NCI-H2196 (cell line): ENCODE data around the gene ARMC2.
"Not testable (repeated sequence)": the region's sequence is repeated elsewhere in the genome, so short reads cannot be mapped to it uniquely, and the experiment has no call there.

Source experiments
- DNase-seq: peaks from one replicate; lab custom pipeline; 2025; ENCODE audit not compliant: unreplicated experiment; lab: John Stamatoyannopoulos, UW

ARMC2 gene

GRCh38 chr6:108831104-108831503 is 17.1 kb upstream of the ARMC2 start:
- no peak for DNase-seq

- DNase-seq, result no peak
Observed at GRCh38 chr6:108832738-108833137, 15.5 kb upstream of the ARMC2 start.

DNA sequence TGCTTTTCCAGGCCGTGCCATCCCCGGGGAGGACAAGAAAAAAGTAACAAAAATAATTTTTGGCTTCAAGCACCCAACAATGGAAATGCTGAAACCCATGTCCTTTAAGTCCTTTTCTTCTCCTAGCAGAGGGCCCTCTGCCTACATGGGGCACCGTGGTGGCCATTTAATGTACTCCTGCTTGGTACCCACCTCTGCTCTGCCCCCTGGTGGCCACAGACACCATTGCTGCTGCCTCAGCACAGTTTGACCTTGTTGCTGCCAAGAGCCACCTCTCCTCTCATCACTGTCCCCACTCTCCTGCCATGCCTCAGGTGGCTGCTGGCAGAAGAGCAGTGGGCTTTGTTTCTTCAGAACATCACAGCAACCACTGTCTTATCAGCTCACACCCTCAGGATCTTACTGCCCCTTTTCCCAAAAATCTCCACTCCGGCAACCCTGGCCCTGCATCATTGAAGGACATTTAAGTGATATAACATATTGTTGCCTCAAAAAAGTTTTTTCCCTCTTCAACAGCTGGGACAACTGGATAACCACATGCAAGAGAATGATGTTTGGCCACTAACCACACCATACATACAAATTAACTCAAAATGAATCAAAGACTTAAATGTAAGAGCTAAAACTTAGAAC is 12.9 kb upstream of the ARMC2 start:
- DNase-seq, result peak; percentile 75

DNA sequence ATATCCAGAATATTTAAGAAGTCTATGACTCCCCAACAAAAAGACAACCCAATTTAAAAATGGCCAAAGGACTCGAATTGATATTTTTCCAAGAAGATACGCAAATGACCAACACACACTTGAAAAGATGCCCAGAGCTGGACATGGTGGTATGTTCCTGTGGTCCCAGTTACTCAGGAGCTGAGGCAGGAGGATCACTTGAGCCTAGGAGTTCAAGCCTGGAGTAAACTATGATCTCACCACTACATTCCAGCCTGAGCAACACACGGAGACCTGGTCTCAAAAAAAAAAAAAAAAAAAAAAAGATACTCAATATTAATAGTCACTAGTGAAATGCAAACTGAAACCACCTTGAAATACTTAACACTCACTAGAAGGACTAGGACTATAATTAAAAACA is 12.2 kb upstream of the ARMC2 start:
- no peak for DNase-seq

DNA sequence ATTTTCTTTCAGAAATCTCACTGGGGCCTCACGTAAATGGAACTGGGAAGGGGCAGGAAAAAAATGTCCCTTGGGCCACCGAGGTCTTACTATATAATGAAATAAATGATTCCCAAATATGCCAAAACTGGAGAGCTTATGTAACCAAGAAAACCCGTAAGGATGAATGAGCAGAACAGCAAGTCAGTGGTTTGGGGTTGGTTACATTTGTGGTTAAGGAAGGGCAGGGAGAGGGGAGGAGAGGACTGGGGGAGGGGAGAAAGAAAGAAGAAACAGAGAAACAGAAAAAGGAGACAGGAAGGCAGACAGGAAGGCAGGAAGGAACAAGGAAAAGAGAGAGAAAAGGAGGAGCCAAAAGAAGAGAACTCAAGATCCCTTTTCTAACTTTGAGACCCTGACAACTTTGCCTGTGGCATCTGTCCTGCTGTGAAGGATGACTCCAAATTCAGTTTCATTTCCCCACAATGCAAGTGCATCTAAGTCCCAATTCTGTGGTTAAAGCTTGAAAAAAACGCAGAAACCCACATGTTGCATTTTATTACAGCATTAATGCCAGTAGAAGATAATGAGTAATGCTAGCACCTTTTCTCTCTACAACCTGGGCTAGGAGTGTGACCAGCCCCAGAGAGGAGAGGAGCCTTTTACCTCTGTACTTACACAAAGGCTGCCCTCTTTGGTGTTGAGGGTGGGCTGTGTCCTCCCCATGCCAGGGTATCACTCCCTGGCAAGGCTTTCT is 10.8 kb upstream of the ARMC2 start:
- DNase-seq, result no peak

- no peak for DNase-seq
Observed at GRCh38 chr6:108838101-108838717, 10.0 kb upstream of the ARMC2 start.

- no peak for DNase-seq
Observed at GRCh38 chr6:108839083-108839642, 9.1 kb upstream of the ARMC2 start.

GRCh38 chr6:108840919-108841318 is 7.3 kb upstream of the ARMC2 start:
- no peak for DNase-seq

DNA sequence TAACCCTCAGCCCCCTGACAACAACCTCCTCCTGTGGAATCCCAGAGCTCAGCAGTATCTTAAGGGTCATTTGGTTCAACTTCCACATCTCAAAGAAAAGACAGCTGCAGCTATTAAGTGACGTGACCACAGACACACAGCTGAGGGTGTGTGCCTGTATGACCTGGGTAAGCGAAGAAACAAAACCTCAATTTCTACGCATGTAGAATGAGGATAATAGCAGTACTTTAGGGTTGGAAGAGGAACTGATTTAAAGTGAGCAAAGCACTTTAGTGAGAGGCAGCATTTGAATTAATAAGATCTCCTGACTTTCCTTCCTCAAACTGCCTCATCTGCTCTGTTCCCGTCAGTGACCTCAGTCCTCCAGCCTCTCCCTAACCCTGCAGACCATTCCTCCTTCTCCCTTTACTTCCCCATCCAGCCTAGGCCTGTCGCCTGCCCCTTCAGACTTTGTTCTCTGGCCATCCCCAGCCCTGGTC is 6.8 kb upstream of the ARMC2 start:
- DNase-seq, result no peak

DNA sequence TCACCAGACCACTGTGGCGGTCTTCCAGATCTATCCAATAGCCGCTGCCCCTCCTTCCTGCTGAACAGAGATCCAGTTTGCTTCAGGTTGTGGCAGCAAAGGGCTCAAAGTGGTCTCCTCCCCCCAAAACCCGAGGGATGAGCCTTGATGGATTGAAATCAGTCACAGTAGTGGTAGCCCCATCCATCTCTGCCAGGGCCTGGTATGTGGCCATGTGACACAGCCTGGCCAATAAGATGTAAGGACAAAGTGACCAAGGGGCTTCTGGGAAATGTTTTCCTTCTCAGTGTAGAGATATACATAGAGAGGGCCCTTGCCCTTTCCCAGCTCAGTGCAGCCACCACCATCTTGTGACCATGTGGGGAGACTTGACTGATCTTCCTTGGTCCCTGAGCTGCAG is 4.1 kb upstream of the ARMC2 start:
- no peak for DNase-seq

DNA sequence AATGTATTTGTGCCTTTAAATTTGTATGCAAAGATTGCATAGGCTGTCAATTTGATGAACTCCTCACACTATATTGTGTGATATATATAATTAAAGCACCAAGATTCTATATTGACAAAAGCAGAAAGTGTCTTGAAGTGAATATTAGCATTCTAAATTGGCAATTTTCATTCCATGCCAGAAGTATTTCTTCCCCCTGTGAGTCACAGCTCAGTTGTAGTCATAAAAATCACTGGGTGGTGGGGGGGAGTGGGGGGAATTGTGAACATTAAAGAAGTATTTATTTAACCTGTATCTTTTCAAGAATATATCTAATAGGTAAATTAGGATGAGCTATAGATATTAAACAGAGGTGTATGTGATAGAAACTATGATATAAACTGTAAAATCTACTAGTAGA is 3.1 kb upstream of the ARMC2 start:
- no peak for DNase-seq

- DNase-seq, result no peak
Observed at GRCh38 chr6:108846101-108846500, 2.1 kb upstream of the ARMC2 start.

GRCh38 chr6:108846628-108847027 is 1.6 kb upstream of the ARMC2 start:
- no peak for DNase-seq

GRCh38 chr6:108847738-108848115 is 495 bp upstream of the ARMC2 start:
- DNase-seq, result no peak

DNA sequence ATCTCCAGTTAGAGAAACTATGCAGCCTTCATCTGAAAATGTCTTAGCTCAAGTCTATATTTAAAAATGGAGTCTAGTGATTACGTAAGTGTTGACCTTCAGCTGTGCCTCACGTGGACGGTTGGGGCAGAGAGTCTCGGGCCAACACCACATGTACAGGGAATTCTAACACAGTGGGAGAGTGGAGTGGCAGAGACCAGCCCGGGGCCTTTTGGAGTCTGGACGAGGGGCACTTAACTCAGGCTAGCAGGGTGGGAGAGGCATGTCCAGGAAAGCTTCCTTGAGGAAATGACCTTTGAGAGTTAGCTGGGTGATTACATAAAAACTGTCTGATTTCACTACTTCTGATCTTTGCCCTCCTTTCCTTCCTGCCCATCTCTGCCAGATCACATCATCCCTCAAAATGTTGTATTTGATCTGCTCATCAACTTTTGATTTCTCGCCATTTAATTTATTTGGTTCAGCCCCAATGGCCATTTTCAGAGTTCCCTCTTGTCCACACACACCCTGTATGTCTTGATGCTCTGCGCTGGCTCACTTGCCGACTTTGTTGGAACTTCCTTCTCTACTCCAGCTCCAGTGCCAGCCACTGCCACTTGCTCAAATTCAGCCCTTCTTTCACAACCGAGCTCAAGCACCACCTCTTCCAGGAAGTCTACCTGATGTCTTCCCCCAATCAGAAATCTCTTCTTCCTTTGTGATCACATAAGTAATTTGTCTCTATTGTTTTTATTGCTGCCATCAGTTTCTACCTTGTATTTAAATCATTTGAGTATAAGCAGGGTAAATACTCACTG is 2.6 kb downstream of the ARMC2 start:
- no peak for DNase-seq

GRCh38 chr6:108851756-108852155 is 3.5 kb downstream of the ARMC2 start:
- DNase-seq, result no peak

GRCh38 chr6:108853077-108853476 is 4.9 kb downstream of the ARMC2 start:
- DNase-seq, result no peak

DNA sequence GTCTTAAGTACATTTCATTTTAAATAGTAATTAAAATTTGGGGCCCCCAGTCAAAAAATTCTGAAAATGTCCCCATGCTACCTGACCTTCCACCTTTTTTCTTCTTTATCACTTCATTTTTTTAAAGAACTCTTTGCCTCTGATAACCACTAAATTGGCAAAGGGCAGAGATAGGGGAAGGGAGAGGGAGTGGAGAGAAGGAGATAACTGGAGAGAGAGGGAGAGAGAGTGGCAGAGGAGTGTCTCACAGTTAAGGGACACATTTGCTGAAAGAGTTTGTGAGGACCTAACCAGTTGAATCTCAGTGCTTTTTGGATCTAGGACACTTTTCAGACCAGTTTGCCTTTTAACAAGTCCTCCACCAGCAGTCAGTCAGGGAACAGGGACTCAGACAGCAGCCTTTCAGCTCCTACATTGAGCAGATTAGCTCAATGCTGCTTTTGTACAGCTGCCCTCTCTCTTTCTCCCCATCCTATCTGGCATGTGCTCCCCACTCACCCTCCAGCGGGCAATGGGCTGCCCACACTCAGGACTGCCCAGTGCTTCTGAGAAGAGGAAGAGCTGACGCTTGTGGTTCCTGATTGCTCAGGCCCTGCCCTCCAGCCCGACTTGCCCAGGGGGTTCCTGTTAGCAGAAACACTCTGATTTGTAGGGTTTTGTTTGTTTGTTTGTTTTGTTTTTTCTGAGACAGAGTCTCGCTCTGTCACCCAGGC is 14.4 kb downstream of the ARMC2 start:
- DNase-seq, result no peak

DNA sequence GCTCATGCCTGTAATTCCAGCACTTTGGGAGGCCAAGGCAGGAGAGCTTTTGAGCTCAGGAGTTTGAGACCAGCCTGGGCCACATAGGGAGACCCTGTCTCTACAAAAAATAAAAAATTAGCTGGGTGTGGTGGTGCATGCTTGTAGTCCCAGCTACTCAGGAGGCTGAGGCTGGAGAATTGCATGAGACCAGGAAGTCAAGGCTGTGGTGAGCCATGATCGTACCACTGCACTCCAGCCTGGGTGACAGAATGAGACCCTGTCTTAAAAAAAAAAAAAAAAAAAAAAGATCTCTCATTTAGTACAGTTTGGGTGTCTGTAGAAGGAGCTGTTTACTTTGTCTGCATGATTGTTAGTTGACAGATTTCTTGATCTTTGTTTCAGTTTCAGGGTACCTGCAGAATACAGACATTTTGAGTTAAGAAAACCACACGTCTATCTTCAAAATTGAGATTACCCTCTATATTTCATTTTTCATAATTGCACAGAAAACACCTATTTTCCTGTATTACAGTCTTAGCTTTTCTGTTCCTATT is 17.6 kb downstream of the ARMC2 start:
- not testable (repeated sequence) for DNase-seq

- no peak for DNase-seq
Observed at GRCh38 chr6:108866798-108867197, 18.6 kb downstream of the ARMC2 start.
